Measurements from ENCODE around the gene CD44. TPM values are rescaled to one million over a fixed set of nuclear protein-coding genes. Genes with fewer than 3 reads are reported as not detected.

The CD44 gene
- total RNA-seq, 1 experiment from 2014 or later = 0.86 TPM

- H3K9ac ChIP-seq (ENCODE audit: low read length) = no peak overlapping the region
- no peak overlapping the region for H3K4me3 ChIP-seq (ENCODE audit: low read length)
- H3K4me1 ChIP-seq (ENCODE audit: low read length) = peaks cover 14% of the 10 kb centered on the region
- no peaks in the 10 kb centered on the region for H4K20me1 ChIP-seq (ENCODE audit: insufficient read depth, low read depth, low read length)
- H3K27ac ChIP-seq (ENCODE audit: low read length) = no peak overlapping the region
- no peaks in the 10 kb centered on the region for H3K9me3 ChIP-seq (ENCODE audit: low read length)
- H3K4me2 ChIP-seq (ENCODE audit: low read depth, low read length, poor library complexity, severe bottlenecking) = no peak overlapping the region
- no peak overlapping the region for H2AFZ ChIP-seq (ENCODE audit: low read length)
- DNase-seq = no peak
- H3K36me3 ChIP-seq (ENCODE audit: insufficient read depth, low read length) = no peaks in the 10 kb centered on the region
- H3K27me3 ChIP-seq (ENCODE audit: low read length) = no peaks in the 10 kb centered on the region
- H3K79me2 ChIP-seq (ENCODE audit: low read length) = no peaks in the 10 kb centered on the region
- H3K9me2 ChIP-seq (replicated peaks; ENCODE audit: insufficient read depth, low read length) = no peaks in the 10 kb centered on the region
These were observed 11.4 kb upstream of the CD44 start for GRCh38 chr11:35127619-35128018.

GRCh38 chr11:35131094-35131493 lies 7.9 kb upstream of the CD44 start:
- Histone ChIP-seq H3K9me3 (ENCODE audit: low read length) (no peaks in the 10 kb centered on the region), H3K4me2 (ENCODE audit: low read depth, low read length, poor library complexity, severe bottlenecking) (no peak overlapping the region), H3K27ac (ENCODE audit: low read length) (no peak overlapping the region), H3K9me2 (replicated peaks; ENCODE audit: insufficient read depth, low read length) (no peaks in the 10 kb centered on the region), H3K9ac (ENCODE audit: low read length) (no peak overlapping the region), H3K4me3 (ENCODE audit: low read length) (no peak overlapping the region), H2AFZ (ENCODE audit: low read length) (no peak overlapping the region), H4K20me1 (ENCODE audit: insufficient read depth, low read depth, low read length) (no peaks in the 10 kb centered on the region), H3K79me2 (ENCODE audit: low read length) (no peaks in the 10 kb centered on the region), H3K4me1 (ENCODE audit: low read length) (peaks cover 8% of the 10 kb centered on the region), H3K36me3 (ENCODE audit: insufficient read depth, low read length) (no peaks in the 10 kb centered on the region), H3K27me3 (ENCODE audit: low read length) (no peaks in the 10 kb centered on the region)
- no peak for DNase-seq

- no peaks in the 10 kb centered on the region for H3K9me2 ChIP-seq (replicated peaks; ENCODE audit: insufficient read depth, low read length)
- H3K27ac ChIP-seq (ENCODE audit: low read length) = no peak overlapping the region
- H3K4me1 ChIP-seq (ENCODE audit: low read length) = peaks cover 8% of the 10 kb centered on the region
- H3K79me2 ChIP-seq (ENCODE audit: low read length) = no peaks in the 10 kb centered on the region
- no peak overlapping the region for H3K4me2 ChIP-seq (ENCODE audit: low read depth, low read length, poor library complexity, severe bottlenecking)
- no peaks in the 10 kb centered on the region for H3K9me3 ChIP-seq (ENCODE audit: low read length)
- no peak for DNase-seq
- H4K20me1 ChIP-seq (ENCODE audit: insufficient read depth, low read depth, low read length) = no peaks in the 10 kb centered on the region
- H3K27me3 ChIP-seq (ENCODE audit: low read length) = no peaks in the 10 kb centered on the region
- H3K9ac ChIP-seq (ENCODE audit: low read length) = no peak overlapping the region
- H3K4me3 ChIP-seq (ENCODE audit: low read length) = no peak overlapping the region
- no peak overlapping the region for H2AFZ ChIP-seq (ENCODE audit: low read length)
- H3K36me3 ChIP-seq (ENCODE audit: insufficient read depth, low read length) = no peaks in the 10 kb centered on the region
These were observed 7.1 kb upstream of the CD44 start for GRCh38 chr11:35131886-35132285.

- no peaks in the 10 kb centered on the region for H3K79me2 ChIP-seq (ENCODE audit: low read length)
- H3K9me2 ChIP-seq (replicated peaks; ENCODE audit: insufficient read depth, low read length) = no peaks in the 10 kb centered on the region
- no peak for DNase-seq
- no peak overlapping the region for H3K4me2 ChIP-seq (ENCODE audit: low read depth, low read length, poor library complexity, severe bottlenecking)
- H3K36me3 ChIP-seq (ENCODE audit: insufficient read depth, low read length) = no peaks in the 10 kb centered on the region
- H3K9me3 ChIP-seq (ENCODE audit: low read length) = no peaks in the 10 kb centered on the region
- no peak overlapping the region for H3K4me3 ChIP-seq (ENCODE audit: low read length)
- no peaks in the 10 kb centered on the region for H4K20me1 ChIP-seq (ENCODE audit: insufficient read depth, low read depth, low read length)
- no peak overlapping the region for H3K9ac ChIP-seq (ENCODE audit: low read length)
- peaks cover 8% of the 10 kb centered on the region for H3K4me1 ChIP-seq (ENCODE audit: low read length)
- H3K27me3 ChIP-seq (ENCODE audit: low read length) = no peaks in the 10 kb centered on the region
- no peak overlapping the region for H2AFZ ChIP-seq (ENCODE audit: low read length)
- H3K27ac ChIP-seq (ENCODE audit: low read length) = no peak overlapping the region
These were observed 5.3 kb upstream of the CD44 start for GRCh38 chr11:35133656-35134055.

- no peak overlapping the region for H3K4me2 ChIP-seq (ENCODE audit: low read depth, low read length, poor library complexity, severe bottlenecking)
These were observed 4.4 kb upstream of the CD44 start for GRCh38 chr11:35134403-35135148.

GRCh38 chr11:35135222-35135621 lies 3.7 kb upstream of the CD44 start:
- Histone ChIP-seq H2AFZ (ENCODE audit: low read length) (no peak overlapping the region), H3K36me3 (ENCODE audit: insufficient read depth, low read length) (no peaks in the 10 kb centered on the region), H3K4me2 (ENCODE audit: low read depth, low read length, poor library complexity, severe bottlenecking) (no peak overlapping the region), H3K27me3 (ENCODE audit: low read length) (no peaks in the 10 kb centered on the region), H3K9ac (ENCODE audit: low read length) (no peak overlapping the region), H3K27ac (ENCODE audit: low read length) (no peak overlapping the region), H3K4me1 (ENCODE audit: low read length) (peaks cover 12% of the 10 kb centered on the region), H3K9me2 (replicated peaks; ENCODE audit: insufficient read depth, low read length) (no peaks in the 10 kb centered on the region), H3K9me3 (ENCODE audit: low read length) (no peaks in the 10 kb centered on the region), H4K20me1 (ENCODE audit: insufficient read depth, low read depth, low read length) (no peaks in the 10 kb centered on the region), H3K79me2 (ENCODE audit: low read length) (no peaks in the 10 kb centered on the region), H3K4me3 (ENCODE audit: low read length) (no peak overlapping the region)
- no peak for DNase-seq

More at GRCh38 chr11:35134403-35135148, 4.4 kb upstream of the CD44 start:
- H3K4me3 ChIP-seq (ENCODE audit: low read length) = no peak overlapping the region
- H3K27me3 ChIP-seq (ENCODE audit: low read length) = no peaks in the 10 kb centered on the region
- H3K27ac ChIP-seq (ENCODE audit: low read length) = no peak overlapping the region
- H4K20me1 ChIP-seq (ENCODE audit: insufficient read depth, low read depth, low read length) = no peaks in the 10 kb centered on the region
- no peak overlapping the region for H2AFZ ChIP-seq (ENCODE audit: low read length)
- no peak for DNase-seq
- H3K9me2 ChIP-seq (replicated peaks; ENCODE audit: insufficient read depth, low read length) = no peaks in the 10 kb centered on the region
- peaks cover 8% of the 10 kb centered on the region for H3K4me1 ChIP-seq (ENCODE audit: low read length)
- no peaks in the 10 kb centered on the region for H3K36me3 ChIP-seq (ENCODE audit: insufficient read depth, low read length)
- no peaks in the 10 kb centered on the region for H3K9me3 ChIP-seq (ENCODE audit: low read length)
- no peaks in the 10 kb centered on the region for H3K79me2 ChIP-seq (ENCODE audit: low read length)
- H3K9ac ChIP-seq (ENCODE audit: low read length) = no peak overlapping the region

GRCh38 chr11:35136311-35136710 lies 2.7 kb upstream of the CD44 start:
- Histone ChIP-seq H2AFZ (ENCODE audit: low read length) (no peak overlapping the region), H3K4me3 (ENCODE audit: low read length) (no peak overlapping the region)

GRCh38 chr11:35138058-35138457 lies 913 bp upstream of the CD44 start:
- Histone ChIP-seq H2AFZ (ENCODE audit: low read length) (no peak overlapping the region), H3K27ac (ENCODE audit: low read length) (no peak overlapping the region), H3K9me2 (replicated peaks; ENCODE audit: insufficient read depth, low read length) (no peaks in the 10 kb centered on the region), H3K4me2 (ENCODE audit: low read depth, low read length, poor library complexity, severe bottlenecking) (no peak overlapping the region), H3K9ac (ENCODE audit: low read length) (no peak overlapping the region), H4K20me1 (ENCODE audit: insufficient read depth, low read depth, low read length) (no peaks in the 10 kb centered on the region), H3K9me3 (ENCODE audit: low read length) (no peaks in the 10 kb centered on the region), H3K79me2 (ENCODE audit: low read length) (no peaks in the 10 kb centered on the region), H3K4me1 (ENCODE audit: low read length) (0 out of 2 replicates have a peak, but pooled peaks cover 4% of the 10 kb centered on the region), H3K4me3 (ENCODE audit: low read length) (no peak overlapping the region), H3K27me3 (ENCODE audit: low read length) (no peaks in the 10 kb centered on the region), H3K36me3 (ENCODE audit: insufficient read depth, low read length) (no peaks in the 10 kb centered on the region)
- DNase-seq = no peak

More at GRCh38 chr11:35136311-35136710, 2.7 kb upstream of the CD44 start:
- Histone ChIP-seq H3K4me1 (ENCODE audit: low read length) (peaks cover 8% of the 10 kb centered on the region), H4K20me1 (ENCODE audit: insufficient read depth, low read depth, low read length) (no peaks in the 10 kb centered on the region), H3K9me3 (ENCODE audit: low read length) (no peaks in the 10 kb centered on the region), H3K79me2 (ENCODE audit: low read length) (no peaks in the 10 kb centered on the region), H3K9me2 (replicated peaks; ENCODE audit: insufficient read depth, low read length) (no peaks in the 10 kb centered on the region), H3K4me2 (ENCODE audit: low read depth, low read length, poor library complexity, severe bottlenecking) (no peak overlapping the region), H3K36me3 (ENCODE audit: insufficient read depth, low read length) (no peaks in the 10 kb centered on the region), H3K27me3 (ENCODE audit: low read length) (no peaks in the 10 kb centered on the region), H3K27ac (ENCODE audit: low read length) (no peak overlapping the region), H3K9ac (ENCODE audit: low read length) (no peak overlapping the region)
- no peak for DNase-seq
